ENCODE results near the gene MED9. TPM values are rescaled to one million over a fixed set of nuclear protein-coding genes. Genes with fewer than 3 reads are reported as not detected.

The MED9 gene
- total RNA-seq, 1 donor from 2014 or later = 12.5 TPM

DNA sequence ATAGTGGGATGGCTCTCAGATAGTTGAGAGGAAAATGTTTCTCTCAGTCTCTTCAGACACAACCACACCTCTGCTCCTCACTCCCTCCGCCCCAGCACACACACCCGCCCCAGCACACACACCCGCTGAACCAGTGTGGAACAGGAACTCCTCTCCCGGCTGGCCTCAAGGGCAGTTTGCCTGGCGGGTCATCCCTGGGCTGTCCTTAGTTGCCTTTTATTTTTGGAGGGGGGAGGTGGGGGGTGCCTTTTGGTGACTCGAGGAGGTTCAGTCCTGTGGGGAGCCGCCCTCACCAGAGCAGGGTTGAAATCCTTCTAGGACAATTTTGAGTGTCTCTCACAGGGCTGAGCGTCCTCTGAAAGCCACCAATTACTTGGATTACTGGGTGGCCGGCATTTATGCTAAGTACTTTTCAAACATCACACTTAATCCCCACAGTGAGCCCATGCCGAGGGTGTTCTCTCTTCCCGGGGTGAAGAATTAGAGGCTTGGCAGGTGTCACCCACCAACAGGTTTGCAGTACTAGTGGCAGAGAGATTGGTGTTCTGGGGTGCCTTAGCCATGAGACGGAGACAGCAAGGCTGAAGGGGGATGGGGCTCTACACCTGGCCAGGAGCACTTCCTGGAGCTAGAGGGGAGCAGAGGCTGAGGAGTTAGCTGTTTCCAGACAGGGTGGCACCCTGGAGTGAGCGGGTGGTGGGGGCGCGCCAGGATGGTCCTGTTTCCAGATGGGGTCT lies 16.6 kb downstream of the MED9 start:
- Histone ChIP-seq H3K27me3 (ENCODE audit: control insufficient read depth in 3 of 3, insufficient read depth in 3 of 3, low read length in 3 of 3) (no peaks in the 10 kb centered on the region), H3K9ac (ENCODE audit: low read depth in 1 of 3, low read length in 3 of 3) (peak overlapping the region in 2 of 3 donors; percentile 53 to 54)

DNA sequence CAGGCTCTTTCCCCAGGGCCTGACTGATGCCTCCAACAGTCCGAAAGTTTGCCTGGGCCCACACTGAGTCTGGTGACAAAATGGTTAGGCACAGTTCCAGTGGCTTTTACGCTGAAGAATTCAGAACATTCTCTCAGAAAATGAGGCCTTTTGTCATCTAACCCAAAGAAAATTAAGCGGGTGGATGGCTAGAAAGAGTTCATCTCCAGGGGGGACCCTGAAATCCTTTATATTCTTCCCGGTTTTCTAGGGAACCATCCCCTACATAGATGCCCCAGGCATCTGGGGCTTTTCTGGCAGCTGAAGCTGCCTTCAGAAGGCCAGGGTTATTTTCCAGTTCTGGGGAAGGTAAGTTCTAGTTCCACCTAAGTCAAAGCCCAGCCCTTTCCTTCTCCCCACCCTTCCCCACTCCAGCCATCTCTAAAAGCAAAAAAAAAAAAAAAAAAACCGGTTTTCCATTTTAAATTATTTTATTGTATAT lies 17.2 kb downstream of the MED9 start:
- Histone ChIP-seq H3K27me3 (ENCODE audit: control insufficient read depth in 3 of 3, insufficient read depth in 3 of 3, low read length in 3 of 3) (no peaks in the 10 kb centered on the region), H3K4me1 (ENCODE audit: control insufficient read depth in 3 of 3, insufficient read depth in 3 of 3, low read length in 3 of 3) (peaks cover 32 to 58% (median 41%) of the 10 kb centered on the region in 3 donors), H3K27ac (ENCODE audit: low read depth, low read length) (peak overlapping the region; percentile 40), H3K36me3 (ENCODE audit: control insufficient read depth in 3 of 3, insufficient read depth in 3 of 3, low read length in 3 of 3) (peaks cover 12 to 17% (median 15%) of the 10 kb centered on the region in 3 donors), H3K9me3 (ENCODE audit: control insufficient read depth in 3 of 3, low read length in 3 of 3) (no peaks in the 10 kb centered on the region), H3K9ac (ENCODE audit: low read depth in 1 of 3, low read length in 3 of 3) (peak overlapping the region in 2 of 3 donors; percentile 53 to 69), H3K4me3 (ENCODE audit: low read length in 3 of 3) (peak overlapping the region in 2 of 3 donors; percentile 19 to 35)

More for the DNA sequence above, 16.6 kb downstream of the MED9 start:
- Histone ChIP-seq H3K36me3 (ENCODE audit: control insufficient read depth in 3 of 3, insufficient read depth in 3 of 3, low read length in 3 of 3) (peaks cover 12 to 17% (median 15%) of the 10 kb centered on the region in 3 donors), H3K9me3 (ENCODE audit: control insufficient read depth in 3 of 3, low read length in 3 of 3) (no peaks in the 10 kb centered on the region), H3K4me3 (ENCODE audit: low read length in 3 of 3) (peak overlapping the region in 2 of 3 donors; percentile 19 to 35), H3K4me1 (ENCODE audit: control insufficient read depth in 3 of 3, insufficient read depth in 3 of 3, low read length in 3 of 3) (peaks cover 32 to 58% (median 41%) of the 10 kb centered on the region in 3 donors), H3K27ac (ENCODE audit: low read depth, low read length) (peak overlapping the region; percentile 40)

DNA sequence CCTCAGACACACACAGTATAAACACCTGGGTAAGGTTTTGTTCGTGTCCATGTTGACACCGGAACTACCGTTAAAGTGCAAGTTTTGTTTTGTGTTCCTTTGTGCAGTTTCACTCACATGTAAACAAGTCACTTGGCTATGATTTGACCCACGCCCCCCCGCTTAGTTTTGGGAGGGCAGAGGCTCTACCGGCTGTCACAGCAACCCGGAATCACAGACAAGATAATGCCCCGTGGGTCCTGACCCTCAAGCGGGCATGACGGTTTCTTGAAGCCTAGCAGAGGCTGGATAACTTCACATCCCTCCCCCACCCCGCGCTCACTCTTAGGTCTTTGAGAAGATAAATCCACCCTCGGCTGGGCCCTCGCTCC lies 17.7 kb downstream of the MED9 start:
- Histone ChIP-seq H3K27ac (ENCODE audit: low read depth, low read length) (peak overlapping the region; percentile 65), H3K36me3 (ENCODE audit: control insufficient read depth in 3 of 3, insufficient read depth in 3 of 3, low read length in 3 of 3) (peaks cover 12 to 17% (median 15%) of the 10 kb centered on the region in 3 donors), H3K9ac (ENCODE audit: low read depth in 1 of 3, low read length in 3 of 3) (peak overlapping the region; percentile 33 to 81 (median 59)), H3K4me1 (ENCODE audit: control insufficient read depth in 3 of 3, insufficient read depth in 3 of 3, low read length in 3 of 3) (peaks cover 32 to 58% (median 41%) of the 10 kb centered on the region in 3 donors), H3K9me3 (ENCODE audit: control insufficient read depth in 3 of 3, low read length in 3 of 3) (no peaks in the 10 kb centered on the region), H3K27me3 (ENCODE audit: control insufficient read depth in 3 of 3, insufficient read depth in 3 of 3, low read length in 3 of 3) (no peaks in the 10 kb centered on the region), H3K4me3 (ENCODE audit: low read length in 3 of 3) (peak overlapping the region; percentile 30 to 82 (median 72))

DNA sequence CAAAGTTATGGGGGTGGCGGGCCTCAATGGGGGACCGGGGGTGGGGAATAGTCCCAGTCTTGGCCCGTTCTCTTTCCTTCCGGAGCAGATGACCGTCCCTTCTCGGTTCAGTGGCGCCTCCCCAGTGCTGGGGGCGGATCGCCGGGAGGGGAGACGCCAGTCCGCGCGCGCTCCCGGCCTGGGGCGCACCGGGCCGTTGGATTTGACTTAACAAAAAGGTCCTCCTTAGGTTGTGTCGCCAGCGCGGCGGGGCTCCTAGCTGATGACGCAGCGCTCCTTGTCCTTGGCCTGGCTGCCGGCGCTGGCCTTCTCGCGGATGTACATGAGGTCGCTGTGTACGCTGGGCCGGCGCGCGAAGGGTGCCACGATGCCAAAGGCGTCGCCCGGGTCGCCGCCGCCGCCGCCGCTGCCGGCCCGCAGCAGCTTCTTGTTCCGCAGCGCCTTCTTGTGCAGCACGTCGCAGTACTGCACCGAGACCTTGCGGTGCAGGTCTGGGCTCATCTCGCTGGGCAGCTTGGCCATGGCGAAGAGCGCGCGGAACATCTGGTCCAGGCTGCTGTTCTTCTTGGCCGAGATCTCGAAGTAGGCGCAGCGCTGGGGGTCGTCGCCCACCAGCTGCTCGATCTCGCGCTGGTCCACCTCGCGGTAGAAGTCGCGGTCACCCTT lies 18.2 kb downstream of the MED9 start:
- Histone ChIP-seq H3K9me3 (ENCODE audit: control insufficient read depth in 3 of 3, low read length in 3 of 3) (no peaks in the 10 kb centered on the region), H3K36me3 (ENCODE audit: control insufficient read depth in 3 of 3, insufficient read depth in 3 of 3, low read length in 3 of 3) (peaks cover 12 to 15% (median 15%) of the 10 kb centered on the region in 3 donors), H3K27me3 (ENCODE audit: control insufficient read depth in 3 of 3, insufficient read depth in 3 of 3, low read length in 3 of 3) (no peaks in the 10 kb centered on the region), H3K4me1 (ENCODE audit: control insufficient read depth in 3 of 3, insufficient read depth in 3 of 3, low read length in 3 of 3) (peaks cover 32 to 58% (median 41%) of the 10 kb centered on the region in 3 donors), H3K4me3 (ENCODE audit: low read length in 3 of 3) (peak overlapping the region; percentile 70 to 82 (median 72)), H3K27ac (ENCODE audit: low read depth, low read length) (peak overlapping the region; percentile 71), H3K9ac (ENCODE audit: low read depth in 1 of 3, low read length in 3 of 3) (peak overlapping the region; percentile 33 to 81 (median 59))

DNA sequence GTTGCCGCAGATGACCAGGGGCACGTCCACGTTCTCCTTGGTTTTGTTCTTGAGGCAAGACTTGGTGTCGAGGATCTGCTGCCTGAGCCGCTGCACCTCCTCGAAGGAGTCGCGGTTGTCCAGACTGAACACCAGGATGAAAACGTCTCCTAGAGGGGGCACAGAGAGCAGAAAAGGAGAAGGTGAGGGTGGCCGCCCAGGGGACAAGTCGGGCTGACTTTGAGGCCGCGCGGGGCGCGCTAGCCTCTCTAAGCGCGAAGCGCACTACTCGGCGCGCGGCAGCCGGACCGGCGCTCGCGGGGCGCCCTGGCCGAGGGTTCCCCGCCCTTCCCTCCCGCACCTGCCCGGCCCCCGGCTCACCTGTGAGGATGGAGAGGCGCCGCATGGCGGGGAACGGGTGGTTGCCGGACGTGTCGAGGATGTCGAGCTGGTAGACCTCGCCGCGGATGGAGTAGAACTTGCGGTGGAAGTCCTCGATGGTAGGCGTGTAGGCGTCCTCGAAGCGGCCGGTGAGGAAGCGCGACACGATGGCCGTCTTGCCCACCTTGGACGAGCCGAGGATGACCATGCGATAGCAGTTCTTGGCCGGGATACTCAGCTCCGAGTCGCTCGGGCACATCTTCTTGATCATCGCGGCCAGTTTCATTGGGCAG lies 18.9 kb downstream of the MED9 start:
- Histone ChIP-seq H3K9ac (ENCODE audit: low read depth in 1 of 3, low read length in 3 of 3) (peak overlapping the region; percentile 65 to 81 (median 79)), H3K4me1 (ENCODE audit: control insufficient read depth in 3 of 3, insufficient read depth in 3 of 3, low read length in 3 of 3) (peaks cover 32 to 55% (median 39%) of the 10 kb centered on the region in 3 donors)

DNA sequence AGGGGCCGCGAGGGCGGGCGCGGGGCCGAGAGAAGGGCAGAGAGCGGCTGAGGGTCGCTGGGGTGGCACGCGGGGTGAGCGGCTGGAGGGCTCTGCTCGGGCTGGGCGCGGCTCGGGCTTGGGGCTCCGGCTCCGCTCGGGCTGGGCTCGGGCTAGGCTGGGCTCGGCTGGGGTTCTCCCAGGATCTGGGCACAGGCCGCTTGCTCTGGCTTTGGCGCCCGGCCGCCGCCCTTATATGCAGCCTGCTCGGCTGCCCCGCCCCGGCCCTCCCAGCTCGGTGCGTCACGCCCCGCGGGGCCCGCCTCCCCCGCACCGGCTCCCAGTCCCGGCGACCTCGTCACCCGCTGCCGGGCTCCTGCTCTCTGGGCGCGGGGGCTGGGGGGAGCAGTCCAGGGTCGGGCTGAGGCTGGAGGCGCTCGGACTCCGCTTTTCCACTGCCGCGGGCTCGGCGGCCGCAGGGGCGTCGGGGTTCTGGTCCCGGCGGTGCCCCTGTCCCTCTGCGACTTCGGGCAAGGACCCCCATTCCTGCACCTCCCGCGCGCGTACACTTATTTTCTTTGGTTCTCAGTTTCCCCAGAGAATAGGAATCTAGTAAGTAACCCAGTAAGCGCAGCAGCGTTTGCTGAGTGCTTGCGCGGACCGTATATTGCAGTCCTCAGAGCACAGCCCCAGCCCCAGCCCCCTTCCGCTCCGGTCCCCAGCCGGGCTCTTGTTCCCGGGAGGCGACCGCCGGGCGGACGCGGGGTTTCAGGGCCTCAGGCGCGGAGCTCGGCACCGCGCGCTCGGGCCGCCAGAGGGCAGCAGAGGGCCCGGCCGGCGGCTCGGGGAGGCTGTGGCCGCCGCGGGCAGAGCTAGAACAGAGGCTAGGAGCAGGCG lies 19.6 kb downstream of the MED9 start, which contains the start of gene RASD1:
Gene RASD1, minus strand, starts transcription at position 207 of the 876 bp plus-strand sequence. CDS start 214 bp downstream, outside the sequence.
- H3K27me3 ChIP-seq (ENCODE audit: control insufficient read depth in 3 of 3, insufficient read depth in 3 of 3, low read length in 3 of 3) = no peaks in the 10 kb centered on the region
- peak within 1 kb of the TSS; percentile 78 for H3K27ac ChIP-seq (ENCODE audit: low read depth, low read length)
- peaks cover 31 to 47% (median 32%) of the 10 kb centered on the region in 3 donors for H3K4me1 ChIP-seq (ENCODE audit: control insufficient read depth in 3 of 3, insufficient read depth in 3 of 3, low read length in 3 of 3)
- peak within 1 kb of the TSS; percentile 71 to 83 (median 72) for H3K4me3 ChIP-seq (ENCODE audit: low read length in 3 of 3)
- H3K9me3 ChIP-seq (ENCODE audit: control insufficient read depth in 3 of 3, low read length in 3 of 3) = no peaks in the 10 kb centered on the region
- H3K36me3 ChIP-seq (ENCODE audit: control insufficient read depth in 3 of 3, insufficient read depth in 3 of 3, low read length in 3 of 3) = peaks cover 9 to 11% (median 10%) of the 10 kb centered on the region in 3 donors
- H3K9ac ChIP-seq (ENCODE audit: low read depth in 1 of 3, low read length in 3 of 3) = peak within 1 kb of the TSS; percentile 79 to 89 (median 83)

More for the DNA sequence above, 18.9 kb downstream of the MED9 start:
- H3K27me3 ChIP-seq (ENCODE audit: control insufficient read depth in 3 of 3, insufficient read depth in 3 of 3, low read length in 3 of 3) = no peaks in the 10 kb centered on the region
- peak overlapping the region; percentile 71 for H3K27ac ChIP-seq (ENCODE audit: low read depth, low read length)
- H3K4me3 ChIP-seq (ENCODE audit: low read length in 3 of 3) = peak overlapping the region; percentile 70 to 82 (median 72)
- peaks cover 12 to 15% (median 15%) of the 10 kb centered on the region in 3 donors for H3K36me3 ChIP-seq (ENCODE audit: control insufficient read depth in 3 of 3, insufficient read depth in 3 of 3, low read length in 3 of 3)
- no peaks in the 10 kb centered on the region for H3K9me3 ChIP-seq (ENCODE audit: control insufficient read depth in 3 of 3, low read length in 3 of 3)

DNA sequence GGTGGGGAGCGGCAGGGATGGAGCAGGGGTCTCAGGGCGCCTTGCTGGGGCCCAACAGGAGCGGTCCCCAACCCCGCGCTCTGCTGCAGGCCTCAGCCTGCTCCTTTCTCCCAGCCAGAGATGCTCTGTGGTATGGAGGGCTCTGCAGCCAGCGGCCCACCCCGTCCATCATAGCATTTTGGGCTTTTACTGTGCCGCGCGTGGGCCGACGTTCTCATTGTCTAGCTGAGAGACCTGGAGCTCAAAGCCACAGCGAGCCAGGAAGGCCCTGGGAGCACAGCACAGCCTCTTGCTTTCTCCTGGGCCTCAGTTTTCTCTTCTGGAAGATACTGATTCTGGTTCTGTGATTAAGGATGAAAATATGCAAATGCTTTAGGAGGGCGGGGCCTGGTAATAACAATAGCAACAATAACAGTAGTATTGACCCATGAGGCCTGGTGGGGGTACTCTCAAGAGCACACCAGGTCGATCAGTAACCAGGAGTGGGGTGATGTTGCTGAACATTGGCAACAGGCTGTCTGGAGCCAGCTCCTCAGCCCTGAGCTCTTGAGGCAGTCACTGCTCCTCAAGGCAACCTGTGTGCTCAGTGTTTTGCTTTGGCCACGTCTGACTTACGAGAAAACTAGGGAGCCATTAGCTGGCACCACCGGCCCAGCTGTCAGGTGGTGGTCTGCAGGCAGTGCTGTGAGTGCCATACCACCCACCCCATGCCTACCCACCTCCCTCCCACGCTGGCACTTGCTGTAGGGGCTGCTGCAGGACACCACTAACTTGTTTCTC lies 20.5 kb downstream of the MED9 start:
- peak overlapping the region in 1 of 3 donors; percentile 83 for H3K4me3 ChIP-seq (ENCODE audit: low read length in 3 of 3)
- no peaks in the 10 kb centered on the region for H3K27me3 ChIP-seq (ENCODE audit: control insufficient read depth in 3 of 3, insufficient read depth in 3 of 3, low read length in 3 of 3)
- H3K9me3 ChIP-seq (ENCODE audit: control insufficient read depth in 3 of 3, low read length in 3 of 3) = no peaks in the 10 kb centered on the region
- H3K36me3 ChIP-seq (ENCODE audit: control insufficient read depth in 3 of 3, insufficient read depth in 3 of 3, low read length in 3 of 3) = peaks cover under 1 to 3% (median 2%) of the 10 kb centered on the region in 3 donors
- peak overlapping the region in 1 of 3 donors; percentile 62 for H3K9ac ChIP-seq (ENCODE audit: low read depth in 1 of 3, low read length in 3 of 3)
- peak overlapping the region; percentile 78 for H3K27ac ChIP-seq (ENCODE audit: low read depth, low read length)
- peaks cover 30 to 40% (median 31%) of the 10 kb centered on the region in 3 donors for H3K4me1 ChIP-seq (ENCODE audit: control insufficient read depth in 3 of 3, insufficient read depth in 3 of 3, low read length in 3 of 3)

DNA sequence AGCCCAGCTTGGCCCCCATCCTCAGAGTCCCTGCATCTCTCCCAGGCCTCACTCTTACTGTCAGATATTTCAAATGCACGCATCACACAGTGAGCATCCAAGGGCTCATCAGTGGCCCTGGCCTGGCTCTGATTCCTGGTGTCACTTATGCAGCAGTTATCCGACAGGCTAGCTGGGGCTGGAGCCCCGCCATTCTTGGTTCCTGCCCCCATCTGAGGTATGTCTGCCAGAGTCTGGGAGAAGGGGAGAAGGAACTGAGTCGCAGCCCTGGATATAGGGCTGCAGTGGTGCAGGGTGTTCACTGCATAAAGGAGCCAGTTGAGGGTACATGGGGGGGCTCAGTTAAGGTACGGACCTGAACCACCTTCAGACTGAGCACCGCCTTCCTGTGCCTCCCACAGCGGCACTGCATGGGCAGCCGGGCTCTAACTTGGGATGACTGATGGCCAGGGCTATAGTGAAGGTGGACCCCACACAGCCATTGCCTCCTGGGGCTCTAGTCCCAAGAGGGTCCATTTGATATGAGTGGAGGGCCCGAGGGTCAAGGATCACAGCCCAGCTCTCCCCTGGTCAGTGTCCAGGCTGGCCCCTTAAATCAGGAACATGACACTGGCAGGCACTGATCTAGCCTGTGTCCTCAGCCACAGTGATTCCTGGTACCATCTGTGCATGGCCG lies 21.2 kb downstream of the MED9 start:
- H3K4me1 ChIP-seq (ENCODE audit: control insufficient read depth in 3 of 3, insufficient read depth in 3 of 3, low read length in 3 of 3) = peaks cover 24 to 34% (median 31%) of the 10 kb centered on the region in 3 donors
- peak overlapping the region in 1 of 3 donors; percentile 62 for H3K9ac ChIP-seq (ENCODE audit: low read depth in 1 of 3, low read length in 3 of 3)
- no peak overlapping the region for H3K27ac ChIP-seq (ENCODE audit: low read depth, low read length)
- H3K27me3 ChIP-seq (ENCODE audit: control insufficient read depth in 3 of 3, insufficient read depth in 3 of 3, low read length in 3 of 3) = no peaks in the 10 kb centered on the region
- H3K9me3 ChIP-seq (ENCODE audit: control insufficient read depth in 3 of 3, low read length in 3 of 3) = no peaks in the 10 kb centered on the region
- H3K4me3 ChIP-seq (ENCODE audit: low read length in 3 of 3) = no peak overlapping the region
- no peaks in the 10 kb centered on the region for H3K36me3 ChIP-seq (ENCODE audit: control insufficient read depth in 3 of 3, insufficient read depth in 3 of 3, low read length in 3 of 3)

Data from skeletal muscle tissue (tissue), 4 donors.